Panc1 (cell line): Measurements from ENCODE around the gene NMNAT3.

Experiments
- SIN3A ChIP-seq: IDR thresholded peaks from 2 replicates; pipeline ENCODE4 v1.6.1; 2012; ENCODE audit warnings: low read depth, mild to moderate bottlenecking, low read length, moderate library complexity, borderline replicate concordance; ENCODE audit not compliant: insufficient read depth
- TF ChIP-seq, protein P1 (sequence below): fragments of 450-650 bp; IDR thresholded peaks from 2 replicates; pipeline ENCODE4 v1.5.1; 2017; ENCODE audit warnings: mild to moderate bottlenecking

DNA sequence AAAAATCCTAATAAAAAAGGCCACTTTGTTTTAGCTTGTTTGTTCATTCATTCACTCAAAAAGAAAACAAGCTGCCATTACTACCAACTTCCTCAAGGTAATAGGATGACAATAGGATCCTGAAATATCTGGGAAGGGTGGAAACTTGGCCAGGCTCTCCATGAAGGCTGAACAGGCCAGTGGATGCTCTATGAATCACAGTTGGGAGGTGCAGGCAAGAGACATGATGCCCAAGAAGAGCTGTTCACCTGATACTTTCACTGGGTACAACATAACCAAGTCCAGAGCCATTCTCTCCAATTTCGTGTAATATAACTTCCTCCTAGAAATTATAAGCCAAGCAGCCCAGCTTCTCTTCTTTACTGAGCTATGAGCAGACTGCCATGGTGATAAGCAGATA is 37.3 kb downstream of the NMNAT3 start:
- TF ChIP-seq, protein P1, sequence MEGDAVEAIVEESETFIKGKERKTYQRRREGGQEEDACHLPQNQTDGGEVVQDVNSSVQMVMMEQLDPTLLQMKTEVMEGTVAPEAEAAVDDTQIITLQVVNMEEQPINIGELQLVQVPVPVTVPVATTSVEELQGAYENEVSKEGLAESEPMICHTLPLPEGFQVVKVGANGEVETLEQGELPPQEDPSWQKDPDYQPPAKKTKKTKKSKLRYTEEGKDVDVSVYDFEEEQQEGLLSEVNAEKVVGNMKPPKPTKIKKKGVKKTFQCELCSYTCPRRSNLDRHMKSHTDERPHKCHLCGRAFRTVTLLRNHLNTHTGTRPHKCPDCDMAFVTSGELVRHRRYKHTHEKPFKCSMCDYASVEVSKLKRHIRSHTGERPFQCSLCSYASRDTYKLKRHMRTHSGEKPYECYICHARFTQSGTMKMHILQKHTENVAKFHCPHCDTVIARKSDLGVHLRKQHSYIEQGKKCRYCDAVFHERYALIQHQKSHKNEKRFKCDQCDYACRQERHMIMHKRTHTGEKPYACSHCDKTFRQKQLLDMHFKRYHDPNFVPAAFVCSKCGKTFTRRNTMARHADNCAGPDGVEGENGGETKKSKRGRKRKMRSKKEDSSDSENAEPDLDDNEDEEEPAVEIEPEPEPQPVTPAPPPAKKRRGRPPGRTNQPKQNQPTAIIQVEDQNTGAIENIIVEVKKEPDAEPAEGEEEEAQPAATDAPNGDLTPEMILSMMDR, result no peak
- TF ChIP-seq SIN3A, result no peak
